ENCODE measurements around the gene AGBL4.

The AGBL4 gene

DNA sequence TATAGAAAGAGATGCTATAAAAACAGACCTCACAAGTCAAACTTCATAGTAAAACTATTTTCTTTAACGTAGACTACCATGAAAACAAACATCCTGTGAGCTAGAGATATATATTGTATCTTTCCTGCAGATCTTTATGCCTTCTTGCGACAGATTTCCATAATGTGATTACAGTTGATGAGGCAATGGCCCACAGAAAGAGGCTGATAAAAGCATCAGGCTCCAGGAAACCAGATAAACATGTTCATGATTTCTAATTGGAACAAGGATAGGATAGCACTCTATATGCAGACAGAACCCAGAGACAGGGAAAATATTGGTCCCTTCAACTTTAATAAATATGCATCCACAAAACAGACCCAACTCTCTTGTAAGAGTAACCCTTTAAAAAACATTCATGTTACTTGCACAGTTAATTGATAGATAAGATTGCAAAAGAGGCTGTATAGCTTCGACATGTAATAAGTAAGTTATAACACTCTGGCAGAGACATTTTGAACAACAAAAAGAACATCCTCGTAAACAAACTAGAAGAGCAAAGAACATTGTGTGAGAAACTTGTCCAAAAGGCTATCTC, 329.4 kb downstream of the AGBL4 start:
- DNase-seq, result no peak

GRCh38 chr1:49686107-49686506, 337.6 kb downstream of the AGBL4 start:
- no peak for DNase-seq

- no peak for DNase-seq
Measured at GRCh38 chr1:49677706-49678105, 346.0 kb downstream of the AGBL4 start.

- DNase-seq, result no peak
Measured at GRCh38 chr1:49651136-49651535, 372.6 kb downstream of the AGBL4 start.

GRCh38 chr1:49630156-49630555, 393.6 kb downstream of the AGBL4 start:
- no peak for DNase-seq

GRCh38 chr1:49627781-49628180, 396.0 kb downstream of the AGBL4 start:
- no peak for DNase-seq

DNA sequence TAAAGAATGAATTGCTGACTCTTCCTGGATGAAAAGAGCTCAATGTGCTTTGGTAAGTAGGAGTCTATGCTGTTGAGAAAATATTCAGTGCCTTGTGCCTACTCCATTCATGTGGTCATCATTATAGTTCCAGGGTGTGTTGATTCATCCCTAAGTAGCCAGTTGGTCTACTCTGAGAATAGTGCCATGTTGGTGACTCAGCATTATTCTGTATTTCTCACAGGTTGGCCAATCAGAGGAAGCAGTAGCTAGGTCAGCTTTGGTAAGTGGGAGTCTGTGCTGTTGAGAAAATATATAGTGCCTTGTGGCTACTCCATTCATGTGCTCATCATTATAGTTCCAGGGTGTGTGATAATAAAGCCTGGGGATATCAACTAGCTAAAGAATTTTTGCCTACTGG, 397.3 kb downstream of the AGBL4 start:
- DNase-seq, result no peak

DNA sequence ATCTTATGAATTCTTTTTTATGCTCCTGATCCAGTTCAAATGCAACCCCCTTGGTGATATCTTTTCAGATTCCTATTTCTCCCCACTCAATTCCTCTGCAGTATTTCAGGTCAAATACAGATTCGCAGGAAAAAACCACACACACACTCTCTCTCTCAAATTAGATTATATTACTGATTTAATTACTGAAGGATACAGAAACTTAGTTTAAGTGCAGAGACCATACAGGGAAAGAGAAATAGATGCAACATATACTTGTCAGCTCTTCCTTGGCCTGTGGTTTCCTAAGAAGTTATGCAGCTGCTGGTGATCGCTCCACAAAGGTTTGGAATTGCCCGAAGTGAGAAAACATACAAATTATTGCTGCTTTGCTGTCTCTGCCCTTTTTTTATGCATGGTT, 400.9 kb downstream of the AGBL4 start:
- no peak for DNase-seq

GRCh38 chr1:49606082-49606481, 417.7 kb downstream of the AGBL4 start:
- DNase-seq, result no peak

DNA sequence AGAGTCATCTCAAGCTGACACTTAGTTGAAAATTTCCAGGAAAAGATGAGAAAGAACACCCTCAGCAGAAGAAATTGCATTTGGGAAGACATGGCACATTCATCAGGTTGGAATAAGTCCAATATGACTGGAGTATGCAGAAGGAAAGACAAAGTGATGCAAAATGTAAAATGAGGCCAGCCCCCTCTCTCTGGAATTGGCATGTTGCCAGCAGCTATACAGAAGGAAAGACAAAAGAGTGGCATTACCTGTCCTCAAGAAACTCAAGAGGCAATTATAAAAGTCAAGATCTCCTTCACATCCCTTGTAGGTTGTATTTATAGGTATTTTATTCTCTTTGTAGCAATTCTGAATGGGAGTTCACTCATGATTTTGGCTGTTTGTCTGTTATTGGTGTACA, 426.3 kb downstream of the AGBL4 start:
- no peak for DNase-seq

GRCh38 chr1:49576327-49576901, 447.3 kb downstream of the AGBL4 start:
- DNase-seq, result no peak

- DNase-seq, result no peak
Measured at GRCh38 chr1:49556676-49557234, 467.0 kb downstream of the AGBL4 start.

DNA sequence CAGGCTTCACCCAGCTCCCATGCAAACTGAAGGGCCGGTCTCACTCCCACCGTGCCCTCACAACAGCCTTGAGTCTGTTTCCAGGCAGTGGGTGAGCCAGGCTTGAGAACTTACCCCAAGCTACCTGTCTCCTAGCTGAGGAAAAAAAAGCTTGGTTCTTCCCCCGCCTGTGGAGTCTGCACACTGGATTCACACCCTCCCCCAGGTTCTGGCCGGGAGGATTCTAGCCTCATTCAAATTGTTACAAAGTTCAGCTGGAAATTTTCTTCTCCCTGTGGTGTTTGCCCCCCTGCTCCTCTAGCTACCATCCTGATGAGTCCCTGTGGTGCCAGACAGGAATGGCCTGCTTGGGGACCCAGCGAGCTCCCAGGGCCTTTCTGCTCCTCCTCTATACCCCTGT, 471.7 kb downstream of the AGBL4 start:
- DNase-seq, result no peak

DNA sequence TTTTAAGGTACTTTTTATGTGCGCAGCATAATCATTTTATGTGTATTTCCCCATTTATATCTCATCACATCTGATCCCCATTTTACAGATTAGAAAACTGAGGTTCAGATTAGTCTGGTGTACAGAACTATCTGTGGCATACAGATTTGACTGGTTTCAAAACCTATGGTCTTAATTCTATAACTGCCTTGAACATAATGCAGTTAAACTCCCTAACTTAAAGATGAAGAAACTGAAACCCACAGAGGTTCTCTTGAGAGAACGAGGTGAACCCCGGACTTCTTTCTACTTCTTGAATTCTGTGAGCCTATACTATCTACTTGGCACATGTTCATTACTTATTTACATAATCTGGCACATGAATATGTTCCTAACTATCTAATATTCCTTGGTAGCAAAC, 479.1 kb downstream of the AGBL4 start:
- DNase-seq, result no peak

- no peak for DNase-seq
Measured at GRCh38 chr1:49541096-49541752, 482.5 kb downstream of the AGBL4 start.

DNA sequence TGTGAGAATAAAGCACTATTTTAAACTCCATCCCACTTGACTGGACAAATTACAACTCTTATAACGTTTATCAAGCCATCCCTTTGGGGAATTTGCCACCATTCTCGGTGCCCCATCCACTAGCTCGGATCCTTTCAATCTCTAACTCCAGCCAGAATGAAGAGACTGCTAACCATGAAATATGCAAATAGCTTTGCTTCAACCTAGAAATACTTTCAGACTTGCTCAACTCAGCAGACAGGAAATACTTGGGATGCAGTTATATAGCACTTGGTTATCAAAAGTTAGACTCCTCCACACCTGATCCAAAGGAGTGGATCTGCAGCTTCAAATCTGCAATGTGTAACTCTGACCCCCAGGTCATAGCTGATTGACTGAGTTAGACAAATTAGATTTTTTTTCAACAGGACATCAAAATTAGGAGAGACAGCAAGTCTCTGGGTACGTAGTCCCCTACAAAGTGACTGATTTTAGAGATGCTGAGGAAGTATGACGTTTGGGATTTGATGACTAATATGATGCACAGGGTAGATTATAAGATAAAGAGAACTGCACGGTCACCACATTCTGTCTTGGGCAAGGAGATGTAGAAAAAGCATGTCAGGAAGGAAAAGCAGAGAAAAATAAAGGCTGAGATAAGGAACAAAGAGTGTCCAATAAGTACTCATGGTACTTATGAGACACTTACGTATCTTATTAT, 496.0 kb downstream of the AGBL4 start:
- no peak for DNase-seq

DNA sequence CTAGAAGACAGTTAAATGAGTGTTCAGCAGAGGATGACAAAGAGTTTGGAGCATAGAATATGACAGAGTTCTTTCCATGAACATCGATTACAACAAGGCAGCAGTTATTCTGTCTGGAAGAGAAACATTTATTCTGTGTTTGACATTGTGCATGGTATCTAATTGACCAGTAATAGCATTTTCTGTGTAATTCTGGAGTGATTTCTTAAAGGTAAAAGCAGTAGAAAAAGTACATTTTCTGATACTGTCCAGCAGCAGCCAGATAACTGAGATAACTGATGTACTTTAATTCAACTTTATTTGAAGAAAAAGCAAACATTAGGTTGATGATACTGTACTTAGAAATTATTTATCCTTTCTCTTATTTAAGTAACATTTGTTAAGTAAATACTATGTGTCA, 497.1 kb downstream of the AGBL4 start:
- DNase-seq, result no peak

DNA sequence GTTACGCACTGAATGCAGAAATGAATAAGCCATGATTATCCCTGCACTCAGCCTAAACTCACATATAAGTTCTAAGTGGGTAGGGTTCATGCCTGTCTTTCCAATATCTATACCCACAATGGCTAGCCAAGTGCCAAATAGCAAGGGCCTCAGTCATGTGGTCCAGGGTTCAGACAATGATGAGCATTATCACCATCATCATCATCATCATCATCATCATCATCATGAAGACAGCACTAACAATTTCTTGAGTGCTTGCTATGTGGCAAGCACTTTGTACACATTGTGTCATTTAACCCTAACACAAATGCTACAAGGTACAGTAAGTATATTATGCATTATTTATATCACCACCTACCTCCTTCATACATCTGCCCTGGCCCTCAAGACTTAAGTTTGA, 500.0 kb downstream of the AGBL4 start:
- DNase-seq, result no peak

DNA sequence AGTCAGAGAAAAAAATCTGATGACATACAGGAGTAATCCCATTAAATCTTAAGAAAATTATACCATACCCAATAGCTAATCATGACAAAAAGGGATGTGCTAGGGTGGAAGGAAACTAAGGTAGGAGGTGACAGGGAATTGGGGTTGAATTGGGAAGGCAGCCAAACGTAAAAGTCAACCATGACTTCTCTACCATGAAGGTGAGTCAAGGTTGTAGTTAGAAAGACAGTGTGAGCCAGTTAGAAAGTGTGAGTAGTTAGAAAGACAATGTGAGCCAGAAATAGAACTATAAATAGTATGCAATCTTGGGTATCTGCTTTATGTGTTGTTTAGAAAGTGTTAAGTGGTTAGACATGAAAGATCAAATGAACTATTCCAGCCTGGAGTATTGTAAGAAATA, 556.8 kb downstream of the AGBL4 start:
- no peak for DNase-seq

GRCh38 chr1:49465486-49466185, 558.1 kb downstream of the AGBL4 start:
- no peak for DNase-seq

GRCh38 chr1:49448200-49448599, 575.6 kb downstream of the AGBL4 start:
- DNase-seq, result no peak

DNA sequence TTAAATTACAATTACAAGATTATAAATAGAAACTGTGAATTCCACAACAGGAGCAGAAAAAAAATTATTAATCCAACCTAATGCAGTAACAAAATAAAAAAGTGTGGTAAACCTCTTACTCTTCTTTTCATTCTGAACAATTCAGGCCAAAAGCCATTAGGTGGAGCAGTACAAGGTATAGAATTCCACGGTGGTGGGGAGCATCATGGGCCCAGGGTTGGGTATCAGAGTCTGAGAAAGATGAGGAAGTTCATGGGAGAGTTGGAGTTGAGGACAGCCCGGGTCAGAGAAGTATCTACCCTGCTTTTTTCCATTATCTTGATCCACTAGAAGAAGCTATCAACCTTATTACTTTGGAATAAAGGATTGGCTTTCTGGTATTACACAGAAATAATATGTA, 586.9 kb downstream of the AGBL4 start:
- DNase-seq, result no peak

DNA sequence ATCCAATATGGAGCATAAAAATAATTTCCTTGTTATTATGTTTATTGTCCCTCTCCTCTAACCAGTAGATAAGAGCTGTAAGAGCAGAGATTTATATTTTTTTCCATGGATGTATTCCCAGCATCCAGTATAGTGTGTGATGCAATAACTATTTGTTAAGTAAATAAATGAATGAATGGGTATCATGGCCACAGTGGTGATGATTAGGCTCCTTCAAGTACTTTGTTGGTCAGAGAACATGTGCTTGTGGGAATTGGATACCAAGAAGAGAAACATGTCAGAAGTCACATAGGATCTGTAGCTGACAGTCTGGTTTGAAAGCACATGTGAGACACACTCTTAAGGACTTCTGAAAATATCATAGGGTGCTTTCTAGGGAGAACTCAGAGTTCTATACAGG, 588.5 kb downstream of the AGBL4 start:
- no peak for DNase-seq
